ENCODE measurements around the gene MYL5.

DNA sequence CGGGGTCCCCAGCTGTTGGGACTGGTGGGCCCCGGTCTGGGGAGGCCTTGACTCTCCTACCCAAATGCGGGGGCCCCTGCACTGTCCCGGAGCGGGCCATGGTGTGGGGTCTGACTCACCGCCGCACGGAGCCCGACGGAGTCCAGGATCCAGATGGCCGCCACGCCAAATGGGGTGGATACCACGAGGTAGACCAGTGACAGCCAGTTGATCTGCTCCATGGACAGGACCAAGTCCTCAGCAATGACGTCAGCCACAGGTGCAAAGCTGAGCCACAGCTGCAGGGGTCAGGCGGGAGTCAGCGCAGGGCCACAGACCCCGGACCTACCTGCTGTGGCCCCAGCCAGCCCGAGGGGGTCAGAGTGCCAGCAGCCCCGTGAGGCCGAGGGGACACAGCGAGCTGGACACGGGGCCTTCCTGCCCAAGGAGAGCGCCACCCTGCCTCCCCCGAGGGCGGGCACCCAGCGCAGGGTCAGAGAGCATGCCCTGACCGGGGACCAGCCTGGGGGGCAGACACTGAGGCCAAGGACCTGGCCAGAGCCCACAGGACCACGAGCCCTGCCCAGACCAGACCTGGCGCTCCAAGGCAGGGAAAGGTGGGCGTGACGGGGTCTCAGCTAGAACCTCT, 12.2 kb downstream of the MYL5 start:
- TF ChIP-seq, protein P1, sequence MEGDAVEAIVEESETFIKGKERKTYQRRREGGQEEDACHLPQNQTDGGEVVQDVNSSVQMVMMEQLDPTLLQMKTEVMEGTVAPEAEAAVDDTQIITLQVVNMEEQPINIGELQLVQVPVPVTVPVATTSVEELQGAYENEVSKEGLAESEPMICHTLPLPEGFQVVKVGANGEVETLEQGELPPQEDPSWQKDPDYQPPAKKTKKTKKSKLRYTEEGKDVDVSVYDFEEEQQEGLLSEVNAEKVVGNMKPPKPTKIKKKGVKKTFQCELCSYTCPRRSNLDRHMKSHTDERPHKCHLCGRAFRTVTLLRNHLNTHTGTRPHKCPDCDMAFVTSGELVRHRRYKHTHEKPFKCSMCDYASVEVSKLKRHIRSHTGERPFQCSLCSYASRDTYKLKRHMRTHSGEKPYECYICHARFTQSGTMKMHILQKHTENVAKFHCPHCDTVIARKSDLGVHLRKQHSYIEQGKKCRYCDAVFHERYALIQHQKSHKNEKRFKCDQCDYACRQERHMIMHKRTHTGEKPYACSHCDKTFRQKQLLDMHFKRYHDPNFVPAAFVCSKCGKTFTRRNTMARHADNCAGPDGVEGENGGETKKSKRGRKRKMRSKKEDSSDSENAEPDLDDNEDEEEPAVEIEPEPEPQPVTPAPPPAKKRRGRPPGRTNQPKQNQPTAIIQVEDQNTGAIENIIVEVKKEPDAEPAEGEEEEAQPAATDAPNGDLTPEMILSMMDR (IDR thresholded peaks at IDR 0.05) = no peak
- no peak for TF ChIP-seq POLR2A (IDR thresholded peaks at IDR 0.05)

Measured in tibial nerve (tissue), 3 donors.